Chondrocyte (in vitro differentiated cells): ENCODE measurements around the gene MYL12B. TPM values are rescaled to one million over a fixed set of nuclear protein-coding genes. Genes with fewer than 3 reads are reported as not detected.

Experiments
- DNase-seq: peaks from one replicate; pipeline ENCODE4 v3.0.0; 2021; ENCODE audit warnings: mixed read lengths, low spot score
- H3K27ac Mint-ChIP-seq: one replicate; pipeline ENCODE4 v1.8.0; 2021; ENCODE audit warnings: mild to moderate bottlenecking, moderate library complexity, mixed read lengths; ENCODE audit not compliant: unreplicated experiment
- H3K27me3 Mint-ChIP-seq: 2 replicates; pipeline ENCODE4 v1.8.0; 2021; ENCODE audit warnings: low read depth, mixed read lengths
- H3K36me3 Mint-ChIP-seq: 2 replicates; pipeline ENCODE4 v1.8.0; 2021; ENCODE audit warnings: low read depth, mixed read lengths
- H3K4me1 Mint-ChIP-seq: 2 replicates; pipeline ENCODE4 v1.8.0; 2021; ENCODE audit warnings: low read depth, mild to moderate bottlenecking, mixed read lengths
- H3K4me3 Mint-ChIP-seq: one replicate; pipeline ENCODE4 v1.8.0; 2021; ENCODE audit warnings: mild to moderate bottlenecking, moderate library complexity, mixed read lengths; ENCODE audit not compliant: unreplicated experiment
- H3K9me3 Mint-ChIP-seq: 2 replicates; pipeline ENCODE4 v1.8.0; 2021; ENCODE audit warnings: low read depth, mixed read lengths
- total RNA-seq: library from RNA; stranded (reverse); gene quantifications from 3 replicates; pipeline ENCODE4 v1.2.1, GENCODE V29; 2021
- TF ChIP-seq, protein P1 (sequence below): fragments of 200-600 bp; sonication (generic); IDR thresholded peaks from 2 replicates; pipeline ENCODE4 v1.5.0; 2021; ENCODE audit warnings: antibody characterized with exemption, mild to moderate bottlenecking, moderate library complexity

Gene MYL12B
- total RNA-seq, 1 donor from 2014 or later: 327 TPM

DNA sequence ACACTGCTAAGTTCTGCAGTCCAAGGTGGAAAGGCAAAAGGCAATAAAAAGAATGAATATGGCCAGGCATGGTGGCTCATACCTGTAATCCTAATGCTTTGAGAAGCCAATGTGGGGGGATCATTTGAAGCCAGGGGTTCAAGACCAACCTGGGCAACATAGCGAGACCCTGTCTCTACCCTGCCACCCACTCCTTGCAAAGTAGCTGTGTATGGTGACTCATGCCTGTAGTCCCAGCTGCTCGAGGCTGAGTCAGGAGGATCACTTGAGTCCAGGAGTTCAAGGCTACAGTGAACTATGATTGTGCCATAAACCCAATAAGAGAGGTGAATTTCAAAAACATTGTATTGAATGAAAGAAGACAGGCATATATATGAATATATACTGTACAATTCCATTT, 2.4 kb downstream of the MYL12B start:
- H3K4me1 Mint-ChIP-seq: peaks cover 77% of the 10 kb centered on the region
- peak overlapping the region; percentile 46 for H3K4me3 Mint-ChIP-seq
- TF ChIP-seq, protein P1, sequence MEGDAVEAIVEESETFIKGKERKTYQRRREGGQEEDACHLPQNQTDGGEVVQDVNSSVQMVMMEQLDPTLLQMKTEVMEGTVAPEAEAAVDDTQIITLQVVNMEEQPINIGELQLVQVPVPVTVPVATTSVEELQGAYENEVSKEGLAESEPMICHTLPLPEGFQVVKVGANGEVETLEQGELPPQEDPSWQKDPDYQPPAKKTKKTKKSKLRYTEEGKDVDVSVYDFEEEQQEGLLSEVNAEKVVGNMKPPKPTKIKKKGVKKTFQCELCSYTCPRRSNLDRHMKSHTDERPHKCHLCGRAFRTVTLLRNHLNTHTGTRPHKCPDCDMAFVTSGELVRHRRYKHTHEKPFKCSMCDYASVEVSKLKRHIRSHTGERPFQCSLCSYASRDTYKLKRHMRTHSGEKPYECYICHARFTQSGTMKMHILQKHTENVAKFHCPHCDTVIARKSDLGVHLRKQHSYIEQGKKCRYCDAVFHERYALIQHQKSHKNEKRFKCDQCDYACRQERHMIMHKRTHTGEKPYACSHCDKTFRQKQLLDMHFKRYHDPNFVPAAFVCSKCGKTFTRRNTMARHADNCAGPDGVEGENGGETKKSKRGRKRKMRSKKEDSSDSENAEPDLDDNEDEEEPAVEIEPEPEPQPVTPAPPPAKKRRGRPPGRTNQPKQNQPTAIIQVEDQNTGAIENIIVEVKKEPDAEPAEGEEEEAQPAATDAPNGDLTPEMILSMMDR: no peak
- H3K27me3 Mint-ChIP-seq: no peaks in the 10 kb centered on the region
- no peaks in the 10 kb centered on the region for H3K9me3 Mint-ChIP-seq
- H3K27ac Mint-ChIP-seq: peak overlapping the region; percentile 42
- no peak for DNase-seq
- H3K36me3 Mint-ChIP-seq: peaks cover 1% of the 10 kb centered on the region

GRCh38 chr18:3265564-3266033, 3.7 kb downstream of the MYL12B start:
- TF ChIP-seq, protein P1: no peak
- H3K9me3 Mint-ChIP-seq: no peaks in the 10 kb centered on the region
- H3K36me3 Mint-ChIP-seq: no peaks in the 10 kb centered on the region
- peaks cover 79% of the 10 kb centered on the region for H3K4me1 Mint-ChIP-seq
- no peaks in the 10 kb centered on the region for H3K27me3 Mint-ChIP-seq
- peak overlapping the region; percentile 38 for H3K4me3 Mint-ChIP-seq
- peak overlapping the region; percentile 38 for H3K27ac Mint-ChIP-seq
- no peak for DNase-seq

DNA sequence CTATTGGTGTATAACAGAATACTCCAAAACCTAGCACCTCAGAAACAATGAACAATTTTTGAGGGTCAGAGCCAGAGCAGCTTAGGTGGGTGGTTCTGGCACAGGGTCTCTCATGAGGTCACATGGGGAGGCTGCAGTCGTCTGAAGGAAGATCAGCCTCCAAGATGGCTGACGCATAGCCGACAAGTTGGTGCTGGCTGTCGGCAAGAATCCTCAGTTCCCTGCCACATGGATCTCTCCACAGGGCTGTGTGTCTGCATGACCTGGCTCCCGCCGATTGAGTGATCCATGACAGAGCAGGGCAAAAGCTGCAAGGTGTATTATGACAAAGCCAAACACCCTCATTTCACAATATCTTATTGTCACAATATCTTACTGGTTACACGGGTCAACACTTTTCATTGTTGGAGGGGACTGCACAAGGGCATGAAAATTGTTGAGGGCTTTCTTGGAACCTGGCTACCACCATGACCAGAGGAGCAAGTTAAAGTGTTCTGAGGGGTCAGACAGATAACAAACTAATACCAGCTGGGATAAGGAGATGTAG, 4.2 kb downstream of the MYL12B start:
- Mint-ChIP-seq H3K4me3 (no peak overlapping the region), H3K27ac (peak overlapping the region; percentile 42)
- no peak for DNase-seq

GRCh38 chr18:3268306-3268705, 6.4 kb downstream of the MYL12B start:
- Mint-ChIP-seq H3K4me1 (peaks cover 89% of the 10 kb centered on the region), H3K27me3 (no peaks in the 10 kb centered on the region), H3K4me3 (no peak overlapping the region), H3K9me3 (no peaks in the 10 kb centered on the region), H3K36me3 (peaks cover 4% of the 10 kb centered on the region), H3K27ac (no peak overlapping the region)
- TF ChIP-seq, protein P1: no peak
- no peak for DNase-seq

More for the DNA sequence above, 4.2 kb downstream of the MYL12B start:
- Mint-ChIP-seq H3K27me3 (no peaks in the 10 kb centered on the region), H3K4me1 (peaks cover 79% of the 10 kb centered on the region), H3K9me3 (no peaks in the 10 kb centered on the region), H3K36me3 (no peaks in the 10 kb centered on the region)
- TF ChIP-seq, protein P1: no peak

DNA sequence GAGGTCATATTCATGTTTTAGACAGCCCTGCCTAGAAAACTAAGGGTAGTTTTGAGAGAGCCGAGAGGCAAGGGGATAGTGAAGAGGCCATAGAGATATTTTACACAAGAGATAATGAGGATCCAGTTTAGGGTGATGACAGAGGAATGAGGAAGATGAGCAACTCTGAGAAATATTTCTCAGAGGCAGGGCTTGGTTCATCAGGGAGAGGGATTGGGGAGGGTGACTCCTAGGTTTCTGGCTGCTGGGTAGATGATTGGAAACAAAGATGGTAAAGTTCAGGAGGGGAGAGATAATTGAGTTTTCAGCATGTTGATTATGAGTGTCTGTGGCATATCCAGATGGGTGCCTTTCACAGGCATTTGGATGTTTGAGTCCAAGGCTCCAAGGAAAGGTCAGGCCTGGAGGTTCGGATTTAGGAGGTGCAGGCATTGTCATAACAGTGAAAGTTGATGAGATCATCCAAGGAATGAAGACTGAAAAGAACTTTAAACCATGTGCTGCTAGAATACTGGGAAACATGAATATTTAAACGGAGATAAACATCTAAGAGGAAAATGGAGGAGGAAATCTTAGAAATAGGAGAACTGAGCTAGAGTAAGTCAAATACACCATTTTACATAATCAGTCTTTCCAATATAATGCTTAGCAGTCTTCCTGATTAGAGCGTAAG, 7.4 kb downstream of the MYL12B start:
- no peaks in the 10 kb centered on the region for H3K9me3 Mint-ChIP-seq
- H3K36me3 Mint-ChIP-seq: peaks cover 8% of the 10 kb centered on the region
- no peak for DNase-seq
- peaks cover 81% of the 10 kb centered on the region for H3K4me1 Mint-ChIP-seq
- TF ChIP-seq, protein P1: no peak
- no peak overlapping the region for H3K4me3 Mint-ChIP-seq
- no peaks in the 10 kb centered on the region for H3K27me3 Mint-ChIP-seq
- peak overlapping the region; percentile 74 for H3K27ac Mint-ChIP-seq
